Sigmoid colon (tissue), 7 donors: ENCODE results near the gene MAMDC2. TPM values are rescaled to one million over a fixed set of nuclear protein-coding genes. Genes with fewer than 3 reads are reported as not detected.

Experiments
- DNase-seq: peaks from one replicate; pipeline ENCODE4 v3.0.0-alpha.2; 2019
- H3K27ac ChIP-seq, 4 donors: fragments of 200-600 bp; sonication (generic); one replicate each; pipeline ENCODE4 v1.5.1; 2016 to 2019; ENCODE audit warnings: mild to moderate bottlenecking in 1 of 4
- H3K27me3 ChIP-seq, 3 donors: fragments of 200-600 bp; sonication (generic); one replicate each; pipeline ENCODE4 v1.5.1; 2019; ENCODE audit warnings: mild to moderate bottlenecking in 1 of 3
- H3K36me3 ChIP-seq, 4 donors: fragments of 200-600 bp; sonication (generic); one replicate each; pipeline ENCODE4 v1.5.1; 2016 to 2019
- H3K4me1 ChIP-seq, 4 donors: fragments of 200-600 bp; sonication (generic); one replicate each; pipeline ENCODE4 v1.5.1; 2017 to 2019
- H3K4me3 ChIP-seq, 4 donors: fragments of 200-600 bp; sonication (generic); one replicate each; pipeline ENCODE4 v1.5.1; 2017 to 2019; ENCODE audit warnings: mild to moderate bottlenecking in 2 of 4, moderate library complexity in 1 of 4
- H3K9me3 ChIP-seq, 4 donors: fragments of 200-600 bp in 3 of 4; sonication (generic) in 3 of 4; one replicate each; pipeline versions ENCODE4 v1.5.1 to v1.6.1; 2013 to 2019
- EP300 ChIP-seq, 4 donors: sonication (generic); formaldehyde crosslinking; IDR thresholded peaks; one replicate each; pipeline ENCODE4 v1.6.1; 2017; ENCODE audit warnings: antibody characterized with exemption in 4 of 4
- POLR2A ChIP-seq, 2 donors: fragments of 450-650 bp; IDR thresholded peaks; one replicate each; pipeline ENCODE4 v1.6.1; 2016; ENCODE audit warnings: antibody characterized with exemption in 2 of 2, mild to moderate bottlenecking in 2 of 2, moderate library complexity in 2 of 2
- POLR2AphosphoS5 ChIP-seq, 4 donors: sonication (generic); formaldehyde crosslinking; IDR thresholded peaks; one replicate each; pipeline ENCODE4 v1.6.1; 2017; ENCODE audit warnings: antibody characterized with exemption in 4 of 4
- WGBS, 2 donors: extraction: QIAGEN DNeasy Blood & Tissue Kit; methylation state at CpG; one replicate each; pipeline ENCODE4 v1.1.7; 2013; 5-methylcytosine and 5-hydroxymethylcytosine counted together
- intact Hi-C: fragments of 100-400 bp; cut with DNase I; formaldehyde crosslinking; loops from one replicate; pipeline ENCODE4 v1.15.1; 2023
- polyA plus RNA-seq, 3 donors: library from polyadenylated mRNA; stranded (reverse); fragments of 200-250 nt; gene quantifications; one replicate each; pipeline ENCODE4 v1.2.3, GENCODE V29; 2013
- total RNA-seq, 4 donors: library from RNA; depleted of rRNA; stranded (reverse); fragments of >200 nt; gene quantifications; one replicate each; pipeline ENCODE4 v1.1.0, GENCODE V29; 2016
- TF ChIP-seq, protein P1 (sequence below), 4 experiments: fragments of 450-650 bp in 3 of 4; fragments of 200-600 bp in 1 of 4; IDR thresholded peaks; one replicate each; pipeline ENCODE4 v1.5.1; 2016 to 2019; ENCODE audit warnings: antibody characterized with exemption in 4 of 4, mild to moderate bottlenecking in 3 of 4, moderate library complexity in 2 of 4
- donor health status: healthy with polysubstance abuse.
- donor health status: Bipolar disorder and iron deficiency.
- donor health status: healthy.

The MAMDC2 gene
- total and polyA plus RNA-seq, 7 donors = 2.5 to 167 (median 89.9) TPM

- intact Hi-C loops = no loop called here
- DNase-seq = peak; percentile 82
Observed at GRCh38 chr9:70100362-70100761, 56.7 kb downstream of the MAMDC2 start.

GRCh38 chr9:70101265-70101664 is 57.6 kb downstream of the MAMDC2 start:
- 87 to 88% methylated on average over 1 of the region's 1 CpG for WGBS, 2 donors
- Histone ChIP-seq H3K4me1 (peaks cover 0 to 69% (median 47%) of the 10 kb centered on the region in 4 donors), H3K9me3 (no peaks in the 10 kb centered on the region), H3K36me3 (no peaks in the 10 kb centered on the region), H3K27me3 (no peaks in the 10 kb centered on the region), H3K4me3 (no peak overlapping the region), H3K27ac (peak overlapping the region; percentile 39 to 78 (median 64))
- TF ChIP-seq EP300 (IDR thresholded peaks at IDR 0.05) (no peak), POLR2A (IDR thresholded peaks at IDR 0.05) (no peak), POLR2AphosphoS5 (IDR thresholded peaks at IDR 0.05) (no peak)
- TF ChIP-seq, protein P1, sequence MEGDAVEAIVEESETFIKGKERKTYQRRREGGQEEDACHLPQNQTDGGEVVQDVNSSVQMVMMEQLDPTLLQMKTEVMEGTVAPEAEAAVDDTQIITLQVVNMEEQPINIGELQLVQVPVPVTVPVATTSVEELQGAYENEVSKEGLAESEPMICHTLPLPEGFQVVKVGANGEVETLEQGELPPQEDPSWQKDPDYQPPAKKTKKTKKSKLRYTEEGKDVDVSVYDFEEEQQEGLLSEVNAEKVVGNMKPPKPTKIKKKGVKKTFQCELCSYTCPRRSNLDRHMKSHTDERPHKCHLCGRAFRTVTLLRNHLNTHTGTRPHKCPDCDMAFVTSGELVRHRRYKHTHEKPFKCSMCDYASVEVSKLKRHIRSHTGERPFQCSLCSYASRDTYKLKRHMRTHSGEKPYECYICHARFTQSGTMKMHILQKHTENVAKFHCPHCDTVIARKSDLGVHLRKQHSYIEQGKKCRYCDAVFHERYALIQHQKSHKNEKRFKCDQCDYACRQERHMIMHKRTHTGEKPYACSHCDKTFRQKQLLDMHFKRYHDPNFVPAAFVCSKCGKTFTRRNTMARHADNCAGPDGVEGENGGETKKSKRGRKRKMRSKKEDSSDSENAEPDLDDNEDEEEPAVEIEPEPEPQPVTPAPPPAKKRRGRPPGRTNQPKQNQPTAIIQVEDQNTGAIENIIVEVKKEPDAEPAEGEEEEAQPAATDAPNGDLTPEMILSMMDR (IDR thresholded peaks at IDR 0.05) = no peak
- intact Hi-C loops = no loop called here
- no peak for DNase-seq

More at GRCh38 chr9:70100362-70100761, 56.7 kb downstream of the MAMDC2 start:
- Histone ChIP-seq H3K4me3 (no peak overlapping the region), H3K9me3 (no peaks in the 10 kb centered on the region), H3K4me1 (peaks cover 0 to 60% (median 45%) of the 10 kb centered on the region in 4 donors), H3K27me3 (no peaks in the 10 kb centered on the region), H3K36me3 (no peaks in the 10 kb centered on the region), H3K27ac (peak overlapping the region; percentile 56 to 78 (median 66))
- 73 to 77% methylated on average over 4 of the region's 4 CpGs for WGBS, 2 donors
- TF ChIP-seq, protein P1 (IDR thresholded peaks at IDR 0.05) = no peak
- peak; percentile 95 to 99 (median 98) for TF ChIP-seq EP300 (IDR thresholded peaks at IDR 0.05)
- TF ChIP-seq POLR2AphosphoS5 (IDR thresholded peaks at IDR 0.05) = peak; percentile 87 to 93 (median 90)
- no peak for TF ChIP-seq POLR2A (IDR thresholded peaks at IDR 0.05)

GRCh38 chr9:70105147-70105546 is 61.5 kb downstream of the MAMDC2 start:
- no peak for TF ChIP-seq EP300 (IDR thresholded peaks at IDR 0.05)
- no peak for TF ChIP-seq POLR2A (IDR thresholded peaks at IDR 0.05)
- TF ChIP-seq, protein P1 (IDR thresholded peaks at IDR 0.05) = no peak
- no peak for TF ChIP-seq POLR2AphosphoS5 (IDR thresholded peaks at IDR 0.05)
- intact Hi-C loops = loop anchor here (5.0 kb wide), 1 partner anchor 113 kb away; no protein-coding TSS in a partner anchor
- Histone ChIP-seq H3K27me3 (no peaks in the 10 kb centered on the region), H3K27ac (peak overlapping the region in 2 of 4 donors; percentile 67 to 78), H3K9me3 (no peaks in the 10 kb centered on the region), H3K36me3 (peaks cover 7 to 22% (median 13%) of the 10 kb centered on the region in 4 donors), H3K4me3 (no peak overlapping the region), H3K4me1 (peaks cover 0 to 73% (median 44%) of the 10 kb centered on the region in 4 donors)
- 76 to 86% methylated on average over 5 of the region's 5 CpGs for WGBS, 2 donors
- DNase-seq = no peak

GRCh38 chr9:70106571-70106970 is 62.9 kb downstream of the MAMDC2 start:
- H3K36me3 ChIP-seq = peaks cover 9 to 29% (median 13%) of the 10 kb centered on the region in 4 donors
- intact Hi-C loops = loop anchor here (5.0 kb wide), 1 partner anchor 114 kb away; no protein-coding TSS in a partner anchor
- no peaks in the 10 kb centered on the region for H3K9me3 ChIP-seq
- no peak overlapping the region for H3K4me3 ChIP-seq
- TF ChIP-seq POLR2A (IDR thresholded peaks at IDR 0.05) (no peak), EP300 (IDR thresholded peaks at IDR 0.05) (no peak), POLR2AphosphoS5 (IDR thresholded peaks at IDR 0.05) (no peak)
- TF ChIP-seq, protein P1 (IDR thresholded peaks at IDR 0.05) = no peak
- 92 to 95% methylated on average over 10 of the region's 10 CpGs for WGBS, 2 donors
- DNase-seq = no peak
- H3K27me3 ChIP-seq = no peaks in the 10 kb centered on the region
- peaks cover 0 to 74% (median 47%) of the 10 kb centered on the region in 4 donors for H3K4me1 ChIP-seq
- peak overlapping the region; percentile 6 to 72 (median 61) for H3K27ac ChIP-seq
